Measurements from ENCODE around the gene KCNB1.
A peak's percentile ranks its signal among the peaks of the same experiment; 100 is the strongest.
"Not testable (repeated sequence)": the region's sequence is repeated elsewhere in the genome, so short reads cannot be mapped to it uniquely, and the experiment has no call there.

The KCNB1 gene

GRCh38 chr20:49346682-49347081, 135.8 kb downstream of the KCNB1 start:
- DNase-seq: no peak

- no peak for DNase-seq
These were observed 136.9 kb downstream of the KCNB1 start for GRCh38 chr20:49345524-49345923.

- DNase-seq: no peak
These were observed 137.5 kb downstream of the KCNB1 start for GRCh38 chr20:49344975-49345374.

DNA sequence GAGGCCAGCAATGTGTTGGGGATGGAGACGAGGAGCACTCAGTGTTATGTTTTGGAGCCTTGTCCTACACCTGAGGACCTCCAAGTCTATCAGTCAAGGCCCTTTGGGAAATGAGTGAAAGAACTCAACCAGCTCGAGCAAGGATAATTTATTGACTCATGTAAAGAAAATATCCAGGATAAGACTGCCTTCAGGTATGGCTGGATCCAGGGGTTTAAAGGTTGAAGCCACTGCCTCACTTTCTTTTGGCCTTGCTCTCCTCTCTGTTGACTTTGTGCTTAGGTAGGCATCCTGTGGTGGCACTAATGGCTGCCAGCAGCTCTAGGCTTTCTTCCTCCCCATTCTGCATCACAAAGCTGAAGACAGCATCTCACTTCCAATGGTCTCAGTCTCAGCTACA, 138.3 kb downstream of the KCNB1 start:
- no peak for DNase-seq

DNA sequence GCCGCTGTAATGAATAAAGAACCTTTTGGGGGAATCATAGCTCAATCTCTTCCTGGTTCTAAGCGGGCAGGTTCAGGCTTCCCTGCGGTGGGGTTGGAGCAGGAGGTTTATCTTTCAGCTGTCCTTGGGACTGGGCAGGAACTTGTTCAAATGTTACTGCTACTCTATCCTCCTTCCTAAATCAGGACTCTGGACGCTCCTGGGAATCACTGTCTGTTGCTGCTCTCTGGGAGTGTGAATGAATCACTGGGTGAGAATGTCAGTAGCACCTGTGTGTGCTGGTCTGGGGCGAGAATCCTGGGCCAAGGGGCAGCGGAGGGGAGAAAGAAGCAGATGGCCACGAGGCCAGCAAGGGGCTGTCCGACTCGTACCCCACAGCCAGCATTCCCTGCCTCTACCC, 139.2 kb downstream of the KCNB1 start:
- DNase-seq: no peak

DNA sequence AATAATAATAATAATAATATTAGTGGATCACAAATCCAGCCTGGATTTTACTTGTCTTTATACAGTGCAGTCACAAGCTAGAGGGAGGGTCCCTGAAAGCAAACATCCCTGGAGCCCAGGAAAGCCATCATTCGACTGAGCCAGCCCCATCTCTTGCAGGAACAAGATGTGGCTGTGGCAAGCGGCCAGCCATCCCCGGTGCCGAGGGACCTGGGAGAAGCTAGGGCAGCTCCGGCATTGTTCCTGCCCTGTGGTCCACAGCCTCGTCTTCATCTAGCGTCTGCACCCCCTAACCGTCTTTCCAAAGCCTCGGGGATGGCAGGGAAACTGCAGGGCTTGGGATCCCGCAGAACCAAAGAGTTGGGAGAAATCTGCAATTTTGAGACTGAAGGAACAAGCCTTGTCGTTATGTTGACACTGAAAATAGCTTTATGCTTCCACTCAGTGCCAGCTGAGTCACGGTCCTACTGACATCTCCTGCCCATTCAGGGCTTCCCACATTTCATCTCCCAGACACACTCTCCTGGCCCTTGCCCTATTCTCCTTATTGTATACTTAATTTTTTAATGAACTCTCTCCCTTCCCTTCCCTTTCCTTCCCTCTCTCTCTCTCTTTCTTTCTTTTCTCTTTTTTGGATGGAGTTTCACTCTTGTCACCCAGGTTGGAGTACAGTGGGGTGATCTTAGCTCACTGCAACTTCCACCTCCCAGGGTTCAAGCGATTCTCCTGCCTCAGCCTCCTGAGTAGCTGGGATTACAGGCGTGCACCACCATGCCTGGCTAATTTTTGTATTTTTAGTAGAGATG, 142.1 kb downstream of the KCNB1 start:
- no peak for DNase-seq

DNA sequence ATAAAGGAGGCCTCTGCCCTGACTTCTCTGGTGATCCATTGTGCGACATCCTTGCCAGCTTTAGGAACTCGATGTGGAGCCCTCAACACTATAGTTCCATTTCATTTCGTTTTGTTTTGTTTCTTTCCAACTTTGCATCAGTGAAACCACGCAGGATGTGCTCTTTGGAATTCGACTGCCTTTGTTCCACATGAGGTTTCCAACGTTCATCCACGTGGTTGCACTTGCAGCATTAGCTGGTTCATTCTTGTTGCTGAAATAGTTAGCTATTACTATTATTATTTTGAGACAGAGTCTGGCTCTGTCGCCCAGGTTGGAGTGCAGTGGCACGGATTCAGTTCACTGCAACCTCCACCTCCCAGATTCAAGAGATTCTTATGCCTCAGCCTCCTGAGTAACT, 143.3 kb downstream of the KCNB1 start:
- DNase-seq: no peak

GRCh38 chr20:49338061-49338460, 144.4 kb downstream of the KCNB1 start:
- DNase-seq: no peak

DNA sequence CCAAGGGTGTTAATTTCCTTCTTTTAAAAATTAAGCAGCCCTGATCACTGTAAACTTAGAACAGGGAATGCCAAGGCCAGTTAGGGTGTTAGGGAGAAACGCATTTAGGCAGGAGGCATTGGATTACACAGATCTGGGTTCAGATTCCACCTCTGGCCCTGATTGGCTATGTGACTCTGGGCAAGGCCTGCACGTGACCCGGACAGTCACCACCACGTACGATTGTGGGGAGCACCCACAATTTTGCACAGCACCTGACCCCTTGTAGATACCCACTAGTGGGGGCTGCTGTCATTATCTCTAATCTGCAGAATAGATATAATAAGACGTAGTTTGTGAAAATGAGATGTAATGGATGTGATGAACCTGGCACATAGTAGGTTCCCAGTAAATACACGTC, 145.1 kb downstream of the KCNB1 start:
- no peak for DNase-seq

GRCh38 chr20:49336786-49337185, 145.7 kb downstream of the KCNB1 start:
- no peak for DNase-seq

DNA sequence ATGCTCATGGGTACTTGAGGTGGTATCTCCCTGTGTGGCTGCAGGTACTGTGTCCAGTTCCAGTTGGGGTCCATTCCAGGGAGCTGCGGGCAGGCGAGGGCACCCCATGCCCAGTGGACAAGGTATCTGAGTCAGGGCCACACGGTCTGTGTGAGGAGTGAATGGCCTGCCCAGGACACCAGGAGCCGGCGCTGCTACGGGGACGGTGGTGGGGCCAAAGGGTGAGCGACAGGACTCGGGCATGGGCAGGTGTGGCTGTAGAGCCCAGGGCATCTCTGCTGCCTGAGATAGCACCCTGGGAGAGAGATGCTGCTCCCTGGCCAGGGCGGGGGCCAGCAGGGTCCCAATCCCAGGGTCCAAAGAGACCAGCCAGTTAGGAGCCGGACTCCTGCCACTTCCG, 147.0 kb downstream of the KCNB1 start:
- no peak for DNase-seq

DNA sequence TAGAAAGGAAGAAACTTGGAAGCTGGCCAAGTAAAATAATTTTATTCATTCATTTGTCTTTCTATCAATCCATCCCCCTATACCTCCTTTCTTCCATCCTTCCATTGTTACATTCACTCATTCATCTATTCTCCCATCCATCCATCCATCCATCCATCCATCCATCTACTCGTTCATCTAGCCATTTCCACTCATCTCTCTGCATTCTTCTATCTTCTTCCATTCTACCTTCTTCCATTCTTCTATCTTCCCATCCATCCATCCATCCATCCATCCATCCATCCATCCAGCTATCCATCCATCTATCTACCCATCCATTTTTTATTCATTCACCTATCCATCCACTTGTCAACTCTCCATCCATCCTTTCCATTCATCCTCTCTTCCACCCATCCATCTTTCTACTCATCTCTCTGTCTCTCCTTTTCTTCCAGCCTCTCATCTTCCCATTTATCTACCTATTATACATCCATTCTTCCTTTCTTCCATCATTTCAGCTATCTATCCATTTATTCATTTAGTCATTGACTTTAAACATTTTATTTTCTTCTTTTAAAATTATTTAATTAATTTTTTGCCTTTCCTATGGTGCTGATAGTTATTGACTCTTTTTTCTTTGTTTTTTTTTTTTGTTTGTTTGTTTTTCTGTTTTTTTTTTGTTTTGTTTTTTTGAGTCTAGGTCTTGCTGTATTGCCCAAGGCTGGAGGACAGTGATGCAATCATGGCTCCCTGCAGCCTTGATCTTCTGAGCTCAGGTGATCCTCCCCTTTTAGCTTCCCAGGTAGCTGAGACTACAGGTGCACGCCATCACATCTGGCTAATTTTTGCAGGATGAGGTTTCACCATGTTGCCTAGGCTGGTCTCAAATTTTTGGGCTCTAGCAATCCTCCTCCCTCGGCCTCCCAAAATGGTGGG, 151.5 kb downstream of the KCNB1 start:
- DNase-seq: no peak

- DNase-seq: no peak
These were observed 153.7 kb downstream of the KCNB1 start for GRCh38 chr20:49328790-49329189.

DNA sequence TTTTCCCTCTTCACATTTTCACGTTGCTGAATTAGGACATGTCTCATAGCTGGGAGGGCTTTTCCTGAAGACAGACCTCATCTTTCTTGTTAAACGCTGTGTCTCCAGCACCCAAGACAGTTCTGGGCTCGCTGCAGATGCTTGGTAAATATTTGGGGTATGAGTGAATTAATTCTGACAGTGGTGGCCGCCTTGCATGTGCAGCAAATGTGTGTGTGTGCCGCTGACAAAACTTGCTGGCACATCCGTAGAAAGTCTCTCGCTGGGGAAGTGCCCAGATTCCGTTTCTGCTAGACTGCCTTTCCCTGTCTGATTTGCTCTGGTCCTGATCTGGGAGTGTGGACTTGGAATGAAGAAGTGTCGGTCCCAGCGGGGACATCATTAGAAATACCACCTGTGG, 156.4 kb downstream of the KCNB1 start:
- DNase-seq: no peak

DNA sequence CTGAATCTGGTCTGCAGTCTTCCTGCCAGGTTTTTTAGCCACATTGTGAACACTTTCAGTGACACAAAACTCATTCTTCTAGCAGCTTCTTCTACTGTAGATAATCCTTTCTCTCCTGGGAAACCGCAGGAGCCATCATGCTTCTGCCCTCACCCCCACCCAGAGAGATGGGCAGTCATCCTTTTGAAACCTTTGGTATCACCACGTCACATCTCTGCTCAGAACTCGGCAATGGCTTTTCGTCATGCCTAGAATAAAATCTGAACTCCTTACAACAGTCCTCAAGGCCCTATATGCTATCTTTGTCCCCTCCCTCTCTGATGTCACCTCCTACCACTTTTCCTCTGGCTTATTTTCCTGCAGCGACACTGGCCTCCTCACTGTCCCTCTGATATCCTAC, 158.2 kb downstream of the KCNB1 start:
- no peak for DNase-seq

DNA sequence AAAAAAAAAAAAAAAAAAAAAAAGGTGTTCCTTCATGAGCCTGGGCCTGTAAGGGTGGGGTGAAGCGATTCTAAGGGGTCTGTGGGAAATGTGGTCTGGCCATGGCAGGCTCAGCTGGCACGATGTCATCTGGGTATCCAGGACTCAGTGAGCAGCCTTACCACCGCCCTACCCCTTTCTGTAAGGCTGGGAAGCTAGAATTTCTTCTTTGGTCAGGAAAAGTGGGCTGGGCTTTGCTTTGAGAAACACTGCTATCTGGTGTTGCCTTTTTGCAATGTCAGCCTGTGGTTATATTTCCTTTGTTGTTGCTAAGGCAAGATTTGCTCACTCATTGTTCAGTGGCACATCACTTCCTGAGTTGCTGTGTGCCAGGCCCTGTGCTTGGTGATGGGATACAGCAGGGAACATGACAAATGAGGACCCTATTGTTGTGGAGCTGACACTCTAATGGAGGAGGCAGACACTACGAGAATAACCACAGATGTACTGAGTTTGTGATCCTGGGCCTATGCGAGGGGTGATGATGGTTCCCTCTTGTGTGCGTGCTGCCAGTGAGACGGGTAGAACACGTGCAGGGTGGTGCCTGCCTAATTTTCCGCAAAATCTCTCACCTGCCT, 158.7 kb downstream of the KCNB1 start:
- DNase-seq: peak; percentile 88

DNA sequence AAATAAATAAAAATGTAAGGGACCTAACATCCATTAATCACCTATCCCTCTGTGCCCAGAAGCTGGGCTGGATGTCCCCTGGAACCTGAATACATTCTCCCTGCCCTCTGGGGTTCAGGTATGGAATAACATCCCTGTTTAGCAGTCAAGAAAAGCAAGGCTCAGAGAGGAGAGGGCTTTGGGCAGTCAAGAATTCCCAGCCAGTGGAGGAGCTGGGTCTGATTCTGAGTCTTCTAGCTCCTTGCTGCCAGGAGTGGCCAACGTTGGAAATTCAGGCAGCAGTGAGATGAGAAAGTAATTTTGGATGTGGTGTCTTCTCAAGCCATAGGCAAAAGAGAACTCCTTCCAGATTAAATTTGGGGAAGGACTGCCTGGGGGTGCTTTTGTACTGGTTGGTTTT, 162.0 kb downstream of the KCNB1 start:
- peak; percentile 68 for DNase-seq

DNA sequence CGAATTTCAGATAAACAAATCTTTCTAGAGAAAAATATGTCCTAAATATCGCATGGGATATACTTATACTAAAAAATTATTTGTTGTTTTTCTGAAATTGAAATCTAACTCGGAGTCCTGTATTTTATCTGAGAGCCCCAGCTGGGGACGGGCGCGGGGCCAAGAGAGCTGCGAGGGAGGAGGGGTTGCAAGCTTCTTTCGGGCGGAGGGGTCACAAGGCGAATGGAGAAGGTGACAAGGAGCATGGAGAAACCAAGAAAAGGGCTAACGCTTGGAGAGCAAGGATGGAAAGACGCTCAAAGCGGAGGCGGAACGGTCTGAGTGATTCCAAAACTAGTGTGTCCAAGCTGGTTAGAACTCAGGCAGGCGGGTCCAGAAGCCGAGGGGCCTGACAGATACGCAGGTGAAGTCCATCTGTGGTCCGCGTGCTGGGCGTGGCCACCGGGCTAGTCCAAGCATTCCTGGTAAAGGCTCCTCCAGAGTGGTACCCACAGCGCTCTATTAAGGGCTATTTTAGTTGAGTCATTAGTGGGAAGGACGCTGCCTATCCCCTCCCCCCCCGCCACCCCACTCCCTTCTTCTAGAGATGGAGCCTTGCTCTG, 163.2 kb downstream of the KCNB1 start:
- DNase-seq: peak; percentile 62

GRCh38 chr20:49318430-49319207, 163.8 kb downstream of the KCNB1 start:
- no peak for DNase-seq

DNA sequence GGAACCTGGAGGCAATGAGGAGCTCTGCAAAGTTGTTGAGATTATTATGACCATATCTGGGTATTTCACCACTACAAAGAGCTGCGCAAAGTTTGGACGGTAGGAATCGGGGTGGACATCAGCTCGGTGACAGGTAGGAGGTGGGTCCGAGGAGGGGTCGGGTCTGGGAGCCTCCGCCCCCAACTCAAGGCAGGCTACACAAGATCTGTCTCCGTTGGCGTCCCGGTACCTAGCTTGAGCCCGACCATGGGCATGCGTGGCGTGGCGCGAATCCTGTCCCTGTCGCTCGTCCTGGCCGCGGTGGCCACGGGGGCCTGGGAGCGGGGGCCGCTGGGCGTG, 164.4 kb downstream of the KCNB1 start:
- DNase-seq: no peak

DNA sequence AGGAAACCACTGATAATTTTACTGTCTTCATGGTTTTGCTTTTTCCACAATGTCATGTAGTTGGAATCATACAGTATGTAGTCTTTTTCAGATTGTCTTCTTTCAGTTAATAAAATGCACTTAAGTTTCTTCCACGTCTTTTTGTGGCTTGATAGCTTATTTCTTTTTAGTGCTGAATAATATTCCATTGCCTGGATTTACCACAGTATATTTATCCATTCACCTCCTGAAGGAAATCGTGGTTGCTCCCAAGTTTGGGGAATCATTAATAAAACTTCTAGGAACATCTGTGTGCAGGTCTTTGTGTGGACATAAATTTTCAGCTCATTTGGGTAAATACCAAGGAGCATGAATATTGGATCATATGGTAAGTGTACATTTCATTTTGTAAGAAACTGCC, 165.8 kb downstream of the KCNB1 start:
- DNase-seq: no peak

DNA sequence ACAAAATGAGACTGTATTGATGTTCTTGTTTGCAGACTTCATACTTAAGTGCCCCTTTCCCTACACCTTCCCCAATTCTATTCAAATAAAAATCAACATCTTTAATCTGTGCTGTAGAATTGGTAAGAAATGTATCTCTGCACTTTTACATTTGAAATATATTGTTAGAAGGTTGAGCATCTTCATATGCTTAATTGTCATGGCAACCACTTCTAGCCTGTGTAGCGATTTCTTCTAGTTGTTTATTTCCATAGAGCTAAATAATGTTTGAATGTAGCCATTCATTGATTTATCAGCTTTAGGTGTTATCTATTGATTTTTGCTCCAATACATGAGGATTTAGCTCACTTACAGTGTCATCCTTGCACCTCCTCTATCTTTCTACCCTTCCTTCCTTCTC, 166.9 kb downstream of the KCNB1 start:
- DNase-seq: no peak

DNA sequence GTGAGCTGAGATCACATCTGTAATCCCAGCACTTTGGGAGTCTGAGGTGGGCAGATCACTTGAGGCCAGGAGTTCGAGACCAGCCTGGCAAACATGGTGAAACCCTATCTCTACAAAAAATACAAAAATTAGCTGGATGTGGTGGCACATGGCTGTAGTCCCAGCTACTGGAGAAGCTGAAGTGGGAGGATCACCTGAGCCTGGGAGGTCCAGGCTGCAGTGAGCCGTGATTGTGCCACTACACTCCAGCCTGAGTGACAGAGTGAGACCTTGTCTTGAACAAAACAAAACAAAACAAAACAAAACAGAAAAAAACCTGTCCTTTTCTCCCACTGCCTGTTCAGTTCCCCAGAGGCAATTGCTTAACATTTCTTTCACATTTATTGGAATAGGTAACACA, 168.4 kb downstream of the KCNB1 start:
- DNase-seq: not testable (repeated sequence)
